ENCODE results near the gene DNAH2.
"Not testable (repeated sequence)": the region's sequence is repeated elsewhere in the genome, so short reads cannot be mapped to it uniquely, and the experiment has no call there.

DNAH2 gene

DNA sequence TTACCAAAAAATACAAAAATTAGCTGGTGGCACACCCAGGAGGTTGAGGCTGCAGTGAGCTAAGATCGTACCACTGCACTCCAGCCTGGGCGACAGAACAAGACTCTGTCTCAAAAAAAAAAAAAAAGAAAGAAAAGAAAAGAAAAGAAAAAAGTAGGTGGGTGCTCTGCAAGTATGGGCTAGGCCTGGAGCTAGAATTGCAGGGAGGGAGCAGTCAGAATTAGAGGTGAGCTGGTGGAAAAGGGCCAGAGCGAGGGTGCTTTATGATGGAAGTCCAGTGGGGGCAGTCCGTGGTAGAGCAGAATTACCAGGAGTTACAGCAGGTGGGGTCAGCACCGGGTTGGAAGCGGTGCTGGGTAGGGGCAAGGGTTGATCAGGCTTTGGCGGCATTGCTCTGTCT is 59.5 kb downstream of the DNAH2 start:
- DNase-seq (ENCODE audit: low spot score): no peak

- no peak for DNase-seq (ENCODE audit: low spot score)
Observed at GRCh38 chr17:7780736-7781135, 63.2 kb downstream of the DNAH2 start.

- no peak for DNase-seq (ENCODE audit: low spot score)
Observed at GRCh38 chr17:7781429-7781828, 63.9 kb downstream of the DNAH2 start.

DNA sequence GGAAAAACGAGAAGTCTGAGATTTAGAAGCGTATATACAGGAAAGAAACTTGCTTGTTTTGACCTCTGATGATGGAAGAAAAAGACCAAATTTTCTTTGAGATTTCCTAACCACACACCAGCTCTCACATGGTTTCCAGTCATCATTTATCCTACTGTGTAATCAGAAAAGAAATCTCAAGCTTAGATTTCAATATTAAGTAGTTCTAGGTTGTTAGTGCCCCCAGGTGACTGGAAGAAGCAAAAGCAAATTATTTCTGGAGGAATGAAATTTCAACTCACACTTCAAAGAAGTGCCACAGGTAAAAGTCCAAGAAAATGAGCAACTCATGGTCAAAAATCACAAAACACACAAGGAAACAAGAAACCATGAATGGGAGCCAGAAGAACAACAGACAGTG is 64.7 kb downstream of the DNAH2 start:
- peak; percentile 19 for DNase-seq (ENCODE audit: low spot score)

- no peak for DNase-seq (ENCODE audit: low spot score)
Observed at GRCh38 chr17:7786866-7787265, 69.3 kb downstream of the DNAH2 start.

DNA sequence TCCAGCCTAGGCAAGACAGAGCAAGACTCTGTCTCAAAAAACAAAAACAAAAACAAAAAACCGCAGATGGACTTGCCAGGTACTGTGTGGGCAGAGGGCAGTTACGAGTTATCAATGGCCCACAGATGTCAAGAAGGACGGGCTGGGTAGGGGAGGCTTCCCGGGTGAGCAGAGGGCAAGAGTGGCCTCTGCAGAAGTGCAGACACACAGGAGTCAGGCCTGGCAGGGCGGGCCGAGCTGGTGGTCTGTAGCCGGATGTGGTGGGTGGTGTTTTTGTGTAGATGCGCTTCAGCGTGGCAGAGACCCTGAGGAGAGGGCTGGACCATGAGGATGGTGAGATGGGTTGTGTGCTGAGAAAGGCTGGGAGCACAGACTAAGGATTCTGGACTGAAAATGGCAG is 71.6 kb downstream of the DNAH2 start:
- no peak for DNase-seq (ENCODE audit: low spot score)

- DNase-seq (ENCODE audit: low spot score): no peak
Observed at GRCh38 chr17:7790150-7790549, 72.6 kb downstream of the DNAH2 start.

- DNase-seq (ENCODE audit: low spot score): no peak
Observed at GRCh38 chr17:7792611-7793010, 75.1 kb downstream of the DNAH2 start.

GRCh38 chr17:7794075-7794663 is 76.6 kb downstream of the DNAH2 start:
- DNase-seq (ENCODE audit: low spot score): no peak

DNA sequence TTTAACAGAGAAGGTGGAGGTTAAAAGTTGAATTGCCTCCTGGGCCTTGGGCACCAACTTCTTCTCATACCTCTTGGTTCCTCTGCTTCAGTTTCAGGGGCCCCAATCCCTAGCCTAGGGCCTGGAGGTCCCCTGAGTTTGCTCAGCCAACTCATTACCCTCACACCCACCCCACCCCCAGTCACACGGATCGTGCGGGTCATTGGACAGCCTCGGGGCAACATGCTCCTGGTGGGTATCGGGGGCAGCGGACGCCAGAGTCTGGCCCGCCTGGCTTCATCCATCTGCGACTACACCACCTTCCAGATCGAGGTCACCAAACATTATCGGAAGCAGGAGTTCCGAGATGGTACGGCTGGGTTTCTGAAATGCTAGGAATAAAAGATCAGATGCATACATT is 80.4 kb downstream of the DNAH2 start:
- no peak for DNase-seq (ENCODE audit: low spot score)

DNA sequence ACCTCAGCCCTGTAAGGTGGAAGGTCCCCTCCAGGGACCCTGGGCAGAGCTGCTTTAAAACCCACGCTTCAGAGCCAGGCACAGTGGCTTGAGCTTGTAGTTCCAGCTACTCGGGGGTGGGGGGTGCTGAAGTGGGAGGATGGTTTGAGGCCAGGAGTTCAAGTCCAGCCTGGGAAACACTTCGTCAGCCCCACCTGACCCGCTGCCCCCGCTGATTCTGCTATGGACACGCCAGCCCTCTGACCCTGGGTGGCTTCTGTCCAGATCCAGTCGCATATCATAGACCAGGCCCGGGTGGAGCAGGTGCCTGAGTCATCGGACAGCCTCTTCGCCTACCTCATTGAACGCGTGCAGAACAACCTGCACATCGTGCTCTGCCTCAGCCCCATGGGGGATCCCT is 81.3 kb downstream of the DNAH2 start:
- no peak for DNase-seq (ENCODE audit: low spot score)

GRCh38 chr17:7803981-7804380 is 86.4 kb downstream of the DNAH2 start:
- DNase-seq (ENCODE audit: low spot score): peak; percentile 28

GRCh38 chr17:7806587-7806986 is 89.0 kb downstream of the DNAH2 start:
- DNase-seq (ENCODE audit: low spot score): no peak

GRCh38 chr17:7807206-7807605 is 89.7 kb downstream of the DNAH2 start:
- no peak for DNase-seq (ENCODE audit: low spot score)

GRCh38 chr17:7809086-7809790 is 91.7 kb downstream of the DNAH2 start:
- DNase-seq (ENCODE audit: low spot score): peak; percentile 52

DNA sequence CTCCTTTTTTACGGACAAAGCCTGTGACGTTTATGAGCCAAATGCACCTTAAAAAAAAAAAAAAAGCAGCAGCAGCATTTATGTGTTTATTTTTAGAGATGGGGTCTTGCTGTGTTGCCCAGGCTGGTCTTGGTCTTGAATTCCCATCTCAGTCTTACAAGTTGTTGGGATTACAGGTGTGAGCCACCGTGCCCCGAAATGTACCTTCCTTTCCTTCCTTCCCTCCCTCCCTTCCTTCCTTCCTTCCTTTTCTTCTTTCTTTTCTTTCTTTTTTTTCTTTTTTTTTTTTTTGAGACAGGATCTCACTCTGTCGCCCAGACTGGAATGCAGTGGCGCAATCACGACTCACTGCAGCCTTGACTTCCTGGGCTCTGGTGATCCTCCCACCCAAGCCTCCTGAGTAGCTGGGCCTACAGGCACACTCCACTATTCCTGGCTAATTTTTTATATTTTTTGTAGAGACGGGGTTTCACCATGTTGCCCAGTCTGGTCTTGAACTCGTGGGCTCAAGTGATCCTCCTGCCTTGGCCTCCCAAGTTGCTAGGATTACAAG is 92.3 kb downstream of the DNAH2 start:
- DNase-seq (ENCODE audit: low spot score): not testable (repeated sequence)

DNA sequence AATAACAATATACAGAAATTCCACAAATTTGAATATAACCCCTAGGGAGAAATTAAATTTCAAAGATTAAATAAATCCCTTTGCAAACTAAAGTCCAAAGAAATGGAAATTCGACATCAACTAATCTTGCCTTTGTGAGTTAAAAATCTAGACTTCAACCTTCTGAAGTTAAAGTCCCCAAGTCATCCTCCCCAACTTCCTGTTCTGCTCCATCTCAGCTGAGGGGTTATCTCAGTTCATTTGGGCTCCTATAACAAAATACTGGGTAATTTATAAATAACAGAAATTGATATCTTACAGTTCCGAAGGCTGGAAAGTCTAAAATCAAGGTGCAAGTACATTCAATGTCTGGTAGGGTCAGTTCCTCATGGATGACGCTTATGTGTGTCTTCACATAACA is 93.7 kb downstream of the DNAH2 start:
- DNase-seq (ENCODE audit: low spot score): no peak

DNA sequence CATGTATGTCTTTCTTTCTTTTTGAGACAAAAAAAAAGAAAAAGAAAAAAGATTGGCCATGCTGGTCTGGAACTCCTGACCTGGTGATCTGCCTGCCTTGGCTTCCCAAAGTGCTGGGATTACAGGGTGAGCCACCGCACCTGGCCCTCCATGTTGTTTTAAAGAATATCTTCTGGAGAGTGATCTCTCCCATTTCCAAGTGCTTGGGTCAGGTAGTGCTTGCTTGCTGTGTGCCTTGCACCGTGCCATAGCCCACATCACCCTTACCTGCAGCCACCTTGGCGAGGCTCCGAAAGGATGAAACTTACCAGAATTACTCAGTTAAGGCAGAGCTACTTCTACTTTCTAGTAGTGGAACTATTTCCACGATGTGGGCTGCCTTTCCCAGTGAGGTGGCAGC is 97.4 kb downstream of the DNAH2 start:
- DNase-seq (ENCODE audit: low spot score): no peak

GRCh38 chr17:7816926-7817642 is 99.5 kb downstream of the DNAH2 start:
- DNase-seq (ENCODE audit: low spot score): no peak

GRCh38 chr17:7817643-7817964 is 100.1 kb downstream of the DNAH2 start:
- no peak for DNase-seq (ENCODE audit: low spot score)

DNA sequence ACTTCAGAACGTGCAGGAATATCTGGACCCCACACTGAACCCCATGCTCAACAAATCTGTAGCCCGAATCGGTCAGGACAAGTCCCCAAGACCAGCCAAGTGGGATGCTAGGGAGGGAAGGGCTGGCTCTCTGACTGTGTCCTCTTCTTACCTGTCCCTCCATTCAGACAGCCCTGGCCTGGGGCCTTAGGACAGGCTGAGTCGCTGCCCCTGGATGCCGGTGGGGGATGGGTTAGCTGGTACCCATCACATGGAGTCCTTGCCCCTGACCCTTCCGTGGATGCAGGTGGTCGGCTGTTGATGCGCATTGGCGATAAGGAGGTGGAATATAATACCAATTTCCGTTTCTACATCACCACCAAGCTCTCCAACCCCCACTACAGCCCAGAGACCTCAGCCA is 100.5 kb downstream of the DNAH2 start:
- DNase-seq (ENCODE audit: low spot score): no peak

DNA sequence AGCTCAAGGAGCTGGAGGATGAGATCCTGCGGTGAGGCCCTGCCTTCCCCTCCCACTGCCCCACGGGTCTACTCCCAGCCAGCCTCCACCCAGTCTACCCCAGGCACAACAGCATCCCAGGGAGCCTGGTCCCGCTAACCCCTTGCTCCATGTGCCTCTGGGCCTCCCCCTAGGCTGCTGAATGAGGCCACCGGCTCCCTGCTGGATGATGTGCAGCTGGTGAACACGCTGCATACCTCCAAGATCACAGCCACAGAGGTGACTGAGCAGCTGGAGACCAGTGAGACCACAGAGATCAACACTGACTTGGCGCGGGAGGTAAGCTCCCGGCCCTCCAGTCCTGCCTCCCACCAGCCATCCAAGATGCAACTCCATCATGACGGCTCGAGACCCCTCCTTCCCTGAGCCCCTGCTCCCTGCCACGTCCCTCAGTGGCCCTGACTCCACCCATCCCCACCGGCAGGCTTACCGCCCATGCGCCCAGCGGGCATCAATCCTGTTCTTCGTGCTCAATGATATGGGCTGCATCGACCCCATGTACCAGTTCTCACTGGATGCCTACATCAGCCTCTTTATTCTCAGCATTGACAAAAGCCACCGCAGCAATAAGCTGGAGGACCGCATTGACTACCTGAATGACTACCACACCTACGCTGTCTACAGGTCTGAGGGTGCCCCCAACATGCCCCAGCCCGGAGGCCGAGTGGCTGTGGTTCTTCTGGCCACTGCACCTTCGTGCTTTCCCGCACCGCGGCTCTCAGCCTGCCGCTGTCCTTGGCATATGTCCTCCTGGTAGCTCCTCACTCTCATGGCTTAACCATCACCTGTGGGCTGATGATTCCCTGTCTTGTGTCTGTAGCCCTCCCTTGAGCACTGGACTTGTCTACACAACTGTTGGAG is 101.5 kb downstream of the DNAH2 start:
- no peak for DNase-seq (ENCODE audit: low spot score)

Measured in SW480 (cell line).